ENCODE measurements around the gene NRAS.

GRCh38 chr1:114745291-114745690 is 28.7 kb upstream of the NRAS start:
- TF ChIP-seq TAF1 (IDR thresholded peaks at IDR 0.05; ENCODE audit: low read depth, low read length): no peak
- TF ChIP-seq POLR2AphosphoS5 (IDR thresholded peaks at IDR 0.05; ENCODE audit: low read depth, low read length): no peak
- no peak for TF ChIP-seq POLR2A (IDR thresholded peaks at IDR 0.05; ENCODE audit: low read depth, low read length)
- no peak for TF ChIP-seq SPI1 (IDR thresholded peaks at IDR 0.05; ENCODE audit: low read depth, low read length)
- no peak for TF ChIP-seq PAX5 (IDR thresholded peaks at IDR 0.05; ENCODE audit: insufficient read depth, low read length, severe bottlenecking)
- no peak for TF ChIP-seq POU2F2 (IDR thresholded peaks at IDR 0.05; ENCODE audit: low read depth, low read length)

Data from GM12891 (cell line).